Activated naive CD8-positive, alpha-beta T cell treated with anti-CD3 and anti-CD28 coated beads for 36 hours (primary cell): ENCODE measurements around the gene SPDYA. TPM values are rescaled to one million over a fixed set of nuclear protein-coding genes. Genes with fewer than 3 reads are reported as not detected.

ENCODE experiments used
- DNase-seq: peaks from one replicate; pipeline ENCODE4 v3.0.0; 2021
- H3K27ac Mint-ChIP-seq: one replicate; pipeline ENCODE4 v1.8.0; 2022; ENCODE audit warnings: mild to moderate bottlenecking, moderate library complexity, mixed read lengths
- H3K27me3 Mint-ChIP-seq: one replicate; pipeline ENCODE4 v1.8.0; 2022; ENCODE audit warnings: mild to moderate bottlenecking, mixed read lengths
- H3K36me3 Mint-ChIP-seq: one replicate; pipeline ENCODE4 v1.8.0; 2021; ENCODE audit warnings: mild to moderate bottlenecking, mixed read lengths
- H3K4me1 Mint-ChIP-seq: one replicate; pipeline ENCODE4 v1.8.0; 2021; ENCODE audit warnings: mixed read lengths
- H3K4me3 Mint-ChIP-seq: one replicate; pipeline ENCODE4 v1.8.0; 2022; ENCODE audit warnings: mild to moderate bottlenecking, moderate library complexity, mixed read lengths
- H3K9me3 Mint-ChIP-seq: one replicate; pipeline ENCODE4 v1.8.0; 2022; ENCODE audit warnings: mixed read lengths
- total RNA-seq, 2 experiments: library from RNA; stranded (reverse); gene quantifications; one replicate each; pipeline ENCODE4 v1.2.3, GENCODE V29; 2021

SPDYA gene
- total RNA-seq, 2 experiments from 2014 or later: 0.40 to 0.85 TPM

GRCh38 chr2:28801726-28802125, 8.9 kb upstream of the SPDYA start:
- no peak overlapping the region for H3K27ac Mint-ChIP-seq
- H3K4me1 Mint-ChIP-seq: peaks cover 14% of the 10 kb centered on the region
- H3K36me3 Mint-ChIP-seq: peaks cover 34% of the 10 kb centered on the region
- peaks cover 2% of the 10 kb centered on the region for H3K9me3 Mint-ChIP-seq
- H3K27me3 Mint-ChIP-seq: no peaks in the 10 kb centered on the region
- H3K4me3 Mint-ChIP-seq: no peak overlapping the region
- no peak for DNase-seq

GRCh38 chr2:28802975-28803429, 7.6 kb upstream of the SPDYA start:
- no peak for DNase-seq
- H3K4me3 Mint-ChIP-seq: no peak overlapping the region
- H3K27me3 Mint-ChIP-seq: no peaks in the 10 kb centered on the region
- H3K4me1 Mint-ChIP-seq: peaks cover 3% of the 10 kb centered on the region
- peaks cover 2% of the 10 kb centered on the region for H3K9me3 Mint-ChIP-seq
- peaks cover 24% of the 10 kb centered on the region for H3K36me3 Mint-ChIP-seq
- peak overlapping the region; percentile 25 for H3K27ac Mint-ChIP-seq

GRCh38 chr2:28809927-28810326, 707 bp upstream of the SPDYA start:
- peaks cover 11% of the 10 kb centered on the region for H3K4me1 Mint-ChIP-seq
- peaks cover 7% of the 10 kb centered on the region for H3K27me3 Mint-ChIP-seq
- peak overlapping the region; percentile 69 for H3K4me3 Mint-ChIP-seq
- peaks cover 3% of the 10 kb centered on the region for H3K9me3 Mint-ChIP-seq
- no peak for DNase-seq
- peak overlapping the region; percentile 48 for H3K27ac Mint-ChIP-seq
- H3K36me3 Mint-ChIP-seq: peaks cover 12% of the 10 kb centered on the region

GRCh38 chr2:28818053-28818452, 7.4 kb downstream of the SPDYA start:
- Mint-ChIP-seq H3K36me3 (no peaks in the 10 kb centered on the region), H3K4me3 (no peak overlapping the region), H3K9me3 (no peaks in the 10 kb centered on the region), H3K27me3 (no peaks in the 10 kb centered on the region), H3K27ac (no peak overlapping the region), H3K4me1 (peaks cover 6% of the 10 kb centered on the region)
- DNase-seq: no peak

- H3K4me1 Mint-ChIP-seq: peaks cover 6% of the 10 kb centered on the region
- peak; percentile 36 for DNase-seq
- no peak overlapping the region for H3K4me3 Mint-ChIP-seq
- no peak overlapping the region for H3K27ac Mint-ChIP-seq
- no peaks in the 10 kb centered on the region for H3K27me3 Mint-ChIP-seq
- H3K36me3 Mint-ChIP-seq: no peaks in the 10 kb centered on the region
- H3K9me3 Mint-ChIP-seq: no peaks in the 10 kb centered on the region
These were observed 10.8 kb downstream of the SPDYA start for GRCh38 chr2:28821295-28821958.

- Mint-ChIP-seq H3K27ac (no peak overlapping the region), H3K36me3 (no peaks in the 10 kb centered on the region), H3K4me1 (peaks cover 6% of the 10 kb centered on the region), H3K27me3 (no peaks in the 10 kb centered on the region), H3K9me3 (no peaks in the 10 kb centered on the region), H3K4me3 (no peak overlapping the region)
- DNase-seq: no peak
These were observed 11.4 kb downstream of the SPDYA start for GRCh38 chr2:28822036-28822435.

- no peaks in the 10 kb centered on the region for H3K36me3 Mint-ChIP-seq
- no peaks in the 10 kb centered on the region for H3K9me3 Mint-ChIP-seq
These were observed 13.6 kb downstream of the SPDYA start for GRCh38 chr2:28824207-28824606.

GRCh38 chr2:28824870-28825269, 14.2 kb downstream of the SPDYA start:
- Mint-ChIP-seq H3K27ac (no peak overlapping the region), H3K9me3 (no peaks in the 10 kb centered on the region), H3K27me3 (no peaks in the 10 kb centered on the region), H3K4me3 (no peak overlapping the region), H3K36me3 (no peaks in the 10 kb centered on the region), H3K4me1 (peaks cover 9% of the 10 kb centered on the region)
- no peak for DNase-seq

More at GRCh38 chr2:28824207-28824606, 13.6 kb downstream of the SPDYA start:
- DNase-seq: no peak
- Mint-ChIP-seq H3K27me3 (no peaks in the 10 kb centered on the region), H3K4me3 (no peak overlapping the region), H3K4me1 (peaks cover 9% of the 10 kb centered on the region), H3K27ac (no peak overlapping the region)

GRCh38 chr2:28828382-28828781, 17.7 kb downstream of the SPDYA start:
- Mint-ChIP-seq H3K36me3 (no peaks in the 10 kb centered on the region), H3K4me1 (peaks cover 7% of the 10 kb centered on the region), H3K27ac (peak overlapping the region; percentile 22), H3K9me3 (no peaks in the 10 kb centered on the region), H3K4me3 (no peak overlapping the region), H3K27me3 (no peaks in the 10 kb centered on the region)
- no peak for DNase-seq

- Mint-ChIP-seq H3K36me3 (no peaks in the 10 kb centered on the region), H3K9me3 (no peaks in the 10 kb centered on the region), H3K27ac (no peak overlapping the region), H3K27me3 (no peaks in the 10 kb centered on the region), H3K4me3 (no peak overlapping the region), H3K4me1 (no peaks in the 10 kb centered on the region)
- no peak for DNase-seq
These were observed 23.3 kb downstream of the SPDYA start for GRCh38 chr2:28833740-28834470.

- no peak for DNase-seq
- Mint-ChIP-seq H3K36me3 (no peaks in the 10 kb centered on the region), H3K27me3 (no peaks in the 10 kb centered on the region), H3K4me1 (no peaks in the 10 kb centered on the region), H3K27ac (no peak overlapping the region), H3K4me3 (no peak overlapping the region), H3K9me3 (no peaks in the 10 kb centered on the region)
These were observed 25.1 kb downstream of the SPDYA start for GRCh38 chr2:28835781-28836180.

- no peaks in the 10 kb centered on the region for H3K27me3 Mint-ChIP-seq
- H3K27ac Mint-ChIP-seq: no peak overlapping the region
- no peaks in the 10 kb centered on the region for H3K9me3 Mint-ChIP-seq
- H3K36me3 Mint-ChIP-seq: no peaks in the 10 kb centered on the region
- DNase-seq: no peak
- H3K4me3 Mint-ChIP-seq: no peak overlapping the region
- H3K4me1 Mint-ChIP-seq: no peaks in the 10 kb centered on the region
These were observed 28.3 kb downstream of the SPDYA start for GRCh38 chr2:28838971-28839370.

GRCh38 chr2:28842042-28842441, 31.4 kb downstream of the SPDYA start:
- Mint-ChIP-seq H3K4me1 (no peaks in the 10 kb centered on the region), H3K27me3 (no peaks in the 10 kb centered on the region), H3K4me3 (no peak overlapping the region), H3K27ac (no peak overlapping the region), H3K36me3 (peaks cover 4% of the 10 kb centered on the region), H3K9me3 (no peaks in the 10 kb centered on the region)
- DNase-seq: no peak

- Mint-ChIP-seq H3K9me3 (no peaks in the 10 kb centered on the region), H3K4me1 (no peaks in the 10 kb centered on the region), H3K27ac (no peak overlapping the region)
These were observed 44.6 kb downstream of the SPDYA start for GRCh38 chr2:28855193-28855592.

GRCh38 chr2:28855977-28856376, 45.3 kb downstream of the SPDYA start:
- Mint-ChIP-seq H3K27ac (no peak overlapping the region), H3K4me3 (no peak overlapping the region), H3K27me3 (no peaks in the 10 kb centered on the region), H3K9me3 (no peaks in the 10 kb centered on the region), H3K36me3 (peaks cover 20% of the 10 kb centered on the region), H3K4me1 (no peaks in the 10 kb centered on the region)
- no peak for DNase-seq

More at GRCh38 chr2:28855193-28855592, 44.6 kb downstream of the SPDYA start:
- Mint-ChIP-seq H3K36me3 (peaks cover 13% of the 10 kb centered on the region), H3K27me3 (no peaks in the 10 kb centered on the region), H3K4me3 (no peak overlapping the region)
- no peak for DNase-seq

GRCh38 chr2:28868611-28869010, 58.0 kb downstream of the SPDYA start:
- H3K27me3 Mint-ChIP-seq: no peaks in the 10 kb centered on the region
- no peak overlapping the region for H3K27ac Mint-ChIP-seq
- H3K4me3 Mint-ChIP-seq: peak overlapping the region; percentile 71
- peaks cover 15% of the 10 kb centered on the region for H3K36me3 Mint-ChIP-seq
- no peaks in the 10 kb centered on the region for H3K9me3 Mint-ChIP-seq
- no peak for DNase-seq
- peaks cover 39% of the 10 kb centered on the region for H3K4me1 Mint-ChIP-seq
